Mucosa of descending colon (tissue), 3 donors: ENCODE results near the gene BPIFB4. TPM values are rescaled to one million over a fixed set of nuclear protein-coding genes. Genes with fewer than 3 reads are reported as not detected.
"Not testable (repeated sequence)": the region's sequence is repeated elsewhere in the genome, so short reads cannot be mapped to it uniquely, and the experiment has no call there.

ENCODE experiments used
- ATAC-seq: fragments of 200-7000 bp; cut with Tn5 transposase; one replicate; pipeline ENCODE4 v1.9.1; 2020; ENCODE audit warnings: mild to moderate bottlenecking, moderate library complexity
- DNase-seq, 3 donors: peaks; one replicate each; pipeline ENCODE4 v3.0.0-alpha.2; 2020
- H3K36me3 ChIP-seq: fragments of 200-600 bp; one replicate; pipeline ENCODE4 v1.8.0; 2021; ENCODE audit warnings: low read depth, mild to moderate bottlenecking
- H3K4me1 ChIP-seq: fragments of 200-600 bp; one replicate; pipeline ENCODE4 v1.8.0; 2021; ENCODE audit warnings: low read depth, mild to moderate bottlenecking
- H3K4me3 ChIP-seq: fragments of 200-600 bp; one replicate; pipeline ENCODE4 v1.8.0; 2021; ENCODE audit warnings: mild to moderate bottlenecking
- H3K9me3 ChIP-seq: fragments of 200-600 bp; one replicate; pipeline ENCODE4 v1.8.0; 2021; ENCODE audit warnings: mild to moderate bottlenecking
- intact Hi-C, 2 donors: fragments of 100-400 bp; cut with DNase I in 1 of 2; cut with micrococcal nuclease in 1 of 2; formaldehyde crosslinking; loops; one replicate each; pipeline versions ENCODE4 v1.11.0 to v1.11.1; 2022; cut with DNase I, micrococcal nuclease
- total RNA-seq, 3 donors: library from RNA; stranded (reverse); fragmentation: NEBNext Ultra II Directional in 2 of 3; extraction: Animal tissue kit (Norgen Biotek cat#: 25700) in 2 of 3; gene quantifications; one replicate each; pipeline versions ENCODE4 v1.2.1 to v1.2.4, GENCODE V29; 2021 to 2023
- TF ChIP-seq, protein P1 (sequence below): fragments of 200-600 bp; IDR thresholded peaks from one replicate; pipeline ENCODE4 v1.8.0; 2022; ENCODE audit warnings: antibody characterized with exemption, mild to moderate bottlenecking
- donor health status: DM: no; HTN: no; CAD: no; lungs with moderate emphysema.
- donor health status: DM: no; HTN: no; CAD: no.
- donor health status: DM: no; HTN: yes; CAD: no.

Gene BPIFB4
- total RNA-seq, 3 donors from 2014 or later, result not detected

DNA sequence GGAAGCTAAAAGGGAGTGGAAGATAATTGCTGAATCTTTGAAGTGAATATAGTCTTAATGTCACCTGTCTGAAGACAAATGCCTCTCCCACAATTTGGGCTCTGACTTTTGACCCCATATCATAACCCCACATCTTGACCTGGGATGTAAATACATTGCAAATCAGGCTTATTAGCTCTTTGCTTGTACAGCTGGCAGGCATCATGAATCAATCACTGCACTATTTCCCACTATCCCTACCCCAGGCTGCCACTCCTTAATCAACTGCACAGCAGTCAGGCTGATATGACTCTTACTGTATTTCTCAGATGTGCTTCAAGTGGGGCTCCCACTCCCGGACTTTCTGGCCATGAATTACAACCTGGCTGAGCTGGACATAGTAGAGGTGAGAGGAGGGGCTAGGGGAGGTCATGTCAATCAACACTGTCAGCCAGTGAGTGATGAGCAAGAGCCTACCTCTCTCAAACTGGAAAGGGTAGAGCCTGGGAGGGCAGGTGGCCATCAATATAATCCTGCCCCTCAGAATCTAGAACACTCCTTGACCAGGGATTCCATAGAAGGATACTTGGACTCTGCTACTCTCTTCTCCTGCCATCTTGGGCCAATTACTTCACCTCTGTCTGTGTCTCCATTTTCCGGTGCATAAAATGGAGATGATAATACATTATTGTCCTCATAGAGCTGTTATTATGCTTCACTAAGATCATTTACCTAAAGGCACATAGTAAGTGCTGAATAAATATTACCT, 36.3 kb upstream of the BPIFB4 start:
- DNase-seq (no peak), ATAC-seq (no peak)
- Histone ChIP-seq H3K36me3 (no peaks in the 10 kb centered on the region), H3K4me1 (no peaks in the 10 kb centered on the region), H3K9me3 (peaks cover 22% of the 10 kb centered on the region), H3K4me3 (no peak overlapping the region)
- TF ChIP-seq, protein P1, sequence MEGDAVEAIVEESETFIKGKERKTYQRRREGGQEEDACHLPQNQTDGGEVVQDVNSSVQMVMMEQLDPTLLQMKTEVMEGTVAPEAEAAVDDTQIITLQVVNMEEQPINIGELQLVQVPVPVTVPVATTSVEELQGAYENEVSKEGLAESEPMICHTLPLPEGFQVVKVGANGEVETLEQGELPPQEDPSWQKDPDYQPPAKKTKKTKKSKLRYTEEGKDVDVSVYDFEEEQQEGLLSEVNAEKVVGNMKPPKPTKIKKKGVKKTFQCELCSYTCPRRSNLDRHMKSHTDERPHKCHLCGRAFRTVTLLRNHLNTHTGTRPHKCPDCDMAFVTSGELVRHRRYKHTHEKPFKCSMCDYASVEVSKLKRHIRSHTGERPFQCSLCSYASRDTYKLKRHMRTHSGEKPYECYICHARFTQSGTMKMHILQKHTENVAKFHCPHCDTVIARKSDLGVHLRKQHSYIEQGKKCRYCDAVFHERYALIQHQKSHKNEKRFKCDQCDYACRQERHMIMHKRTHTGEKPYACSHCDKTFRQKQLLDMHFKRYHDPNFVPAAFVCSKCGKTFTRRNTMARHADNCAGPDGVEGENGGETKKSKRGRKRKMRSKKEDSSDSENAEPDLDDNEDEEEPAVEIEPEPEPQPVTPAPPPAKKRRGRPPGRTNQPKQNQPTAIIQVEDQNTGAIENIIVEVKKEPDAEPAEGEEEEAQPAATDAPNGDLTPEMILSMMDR, result no peak
- intact Hi-C loops, result no loop called here

DNA sequence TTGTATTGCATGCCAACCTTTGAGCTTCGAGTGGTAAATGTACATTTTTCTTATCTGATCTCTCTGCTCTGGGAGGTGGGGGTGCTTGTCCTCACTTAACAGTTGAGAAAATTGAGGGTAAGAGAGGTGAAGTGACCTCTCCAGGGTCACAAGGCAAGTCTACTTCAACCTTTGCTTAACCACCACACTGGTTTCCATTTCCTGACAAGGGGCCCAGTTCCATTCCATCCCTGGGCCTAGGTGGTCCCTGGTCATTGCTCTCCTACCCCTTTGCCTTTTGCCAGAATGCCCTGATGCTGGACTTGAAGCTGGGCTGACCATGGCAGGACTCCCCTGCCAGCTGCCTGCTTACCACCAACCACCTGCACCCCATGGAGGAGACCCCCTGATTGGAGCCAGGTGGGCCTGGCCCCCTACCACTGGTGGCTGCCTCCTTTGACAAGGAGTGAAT, 35.7 kb upstream of the BPIFB4 start:
- TF ChIP-seq, protein P1, result no peak
- no peak for ATAC-seq
- Histone ChIP-seq H3K36me3 (no peaks in the 10 kb centered on the region), H3K4me1 (no peaks in the 10 kb centered on the region), H3K4me3 (no peak overlapping the region), H3K9me3 (peaks cover 22% of the 10 kb centered on the region)
- intact Hi-C loops, result no loop called here
- no peak for DNase-seq

DNA sequence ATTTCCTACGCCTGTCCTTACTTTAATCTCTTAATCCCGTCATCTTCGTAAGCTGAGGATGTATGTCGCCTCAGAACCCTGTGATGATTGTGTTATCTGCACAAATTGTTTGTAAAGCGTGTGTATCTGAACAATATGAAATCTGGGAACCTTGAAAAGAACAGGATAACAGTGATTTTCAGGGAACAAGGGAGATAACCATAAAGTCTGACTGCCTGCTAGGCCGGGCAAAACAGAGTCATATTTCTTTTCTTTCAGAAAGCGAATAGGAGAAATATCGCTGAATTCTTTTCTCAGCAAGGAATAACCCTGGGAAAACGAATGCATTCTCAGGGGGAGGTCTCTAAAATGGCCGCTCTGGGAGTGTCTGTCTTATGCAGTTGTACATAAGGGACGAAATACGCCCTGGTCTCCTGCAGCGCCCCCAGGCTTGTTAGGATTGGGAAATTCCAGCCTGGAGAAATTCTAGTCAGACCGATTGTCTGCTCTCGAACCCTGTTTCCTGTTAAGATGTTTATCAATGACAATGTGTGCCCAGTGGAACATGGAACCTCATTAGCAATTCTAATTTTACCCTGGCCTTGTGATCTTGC, 34.2 kb upstream of the BPIFB4 start:
- peaks cover 22% of the 10 kb centered on the region for H3K9me3 ChIP-seq
- DNase-seq, H3K4me3 ChIP-seq, ATAC-seq, H3K36me3 ChIP-seq, H3K4me1 ChIP-seq, intact Hi-C loops: not testable (repeated sequence)

DNA sequence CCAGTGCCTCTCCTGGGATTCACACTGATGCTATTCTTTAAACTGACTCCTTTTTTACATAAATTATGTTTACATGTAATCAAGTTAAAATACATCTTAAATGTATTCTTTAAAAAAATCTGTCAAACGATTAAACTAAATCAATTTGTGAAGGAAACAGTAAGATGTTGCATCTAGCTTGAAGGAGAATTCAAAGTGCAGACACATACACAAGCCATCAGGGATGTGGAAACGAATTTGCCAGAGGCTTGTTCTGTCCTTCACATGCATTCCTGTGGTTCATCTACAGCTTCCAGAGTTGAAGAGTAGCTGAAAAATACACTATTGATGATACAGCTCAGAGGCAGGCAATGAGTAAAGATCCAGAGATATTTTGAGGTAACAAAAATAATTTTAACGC, 33.0 kb upstream of the BPIFB4 start:
- no peak for ATAC-seq
- intact Hi-C loops, result no loop called here
- Histone ChIP-seq H3K4me3 (no peak overlapping the region), H3K36me3 (no peaks in the 10 kb centered on the region), H3K9me3 (peaks cover 22% of the 10 kb centered on the region), H3K4me1 (no peaks in the 10 kb centered on the region)
- TF ChIP-seq, protein P1, result no peak
- DNase-seq, result no peak

DNA sequence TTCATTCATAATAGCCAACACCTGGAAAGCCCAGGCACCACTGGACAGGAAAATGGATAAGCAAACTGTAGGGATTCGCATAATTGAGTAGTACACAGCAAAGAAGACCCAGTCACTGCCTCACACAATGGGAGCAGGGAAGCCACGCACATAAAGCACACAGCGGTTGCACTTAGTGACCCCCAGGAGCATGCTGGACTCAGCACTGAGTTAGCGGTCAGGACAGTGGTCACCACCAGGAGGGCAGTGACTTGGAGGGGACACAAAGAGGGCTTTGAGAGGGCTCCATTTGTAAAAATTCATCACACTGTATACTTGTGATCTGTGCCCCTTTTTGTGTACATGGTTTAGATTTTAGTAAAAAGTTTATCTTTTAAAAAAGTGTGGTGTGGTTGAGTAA, 28.1 kb upstream of the BPIFB4 start:
- H3K36me3 ChIP-seq, result no peaks in the 10 kb centered on the region
- H3K4me3 ChIP-seq, result no peak overlapping the region
- intact Hi-C loops, result no loop called here
- no peak for ATAC-seq
- H3K9me3 ChIP-seq, result peaks cover 3% of the 10 kb centered on the region
- DNase-seq, result no peak
- TF ChIP-seq, protein P1, result no peak
- no peaks in the 10 kb centered on the region for H3K4me1 ChIP-seq

DNA sequence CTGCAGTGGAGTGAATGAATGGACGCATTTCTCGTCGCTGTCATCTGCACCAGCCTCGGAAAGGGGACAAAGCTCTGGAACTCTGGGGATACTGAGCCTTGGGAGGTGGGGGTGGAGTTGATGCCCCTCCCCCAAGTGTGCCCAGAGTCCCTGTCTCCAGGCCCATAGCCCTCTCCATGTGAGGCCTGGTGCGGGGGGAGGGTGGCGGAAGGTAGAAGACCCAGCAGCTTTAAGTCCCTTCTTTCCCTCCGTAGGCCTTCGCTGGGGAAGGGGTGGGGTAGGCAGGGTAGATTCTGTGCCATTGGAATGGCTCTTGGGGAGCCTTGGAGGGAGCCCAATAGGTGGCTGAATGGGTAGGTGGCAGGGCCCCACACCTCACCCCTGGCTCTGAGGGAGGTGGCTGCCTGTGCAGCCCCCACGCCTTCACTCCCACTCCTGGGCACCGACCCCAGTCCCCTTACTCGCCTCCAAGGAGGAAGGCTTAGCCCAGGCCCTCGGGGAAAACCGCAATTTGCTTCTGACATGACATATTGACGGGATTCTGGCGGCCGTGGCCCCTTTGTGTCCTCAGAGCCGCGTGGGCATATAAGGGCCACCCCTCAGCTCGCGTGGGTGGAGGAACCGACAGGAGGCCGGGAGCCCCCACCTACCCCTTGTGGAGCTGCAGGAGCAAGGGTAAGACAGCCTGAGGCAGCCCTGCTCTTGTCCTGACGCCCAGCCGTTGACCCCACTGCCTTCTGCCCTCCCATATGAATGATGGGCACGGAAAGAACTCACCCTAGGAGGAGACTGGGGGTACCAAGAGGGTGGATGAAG, 25.9 kb upstream of the BPIFB4 start, which contains the start of gene BPIFB3:
Gene BPIFB3, plus strand, starts transcription at position 613 of the 816 bp plus-strand sequence. CDS start 1,533 bp downstream, outside the sequence.
- H3K4me3 ChIP-seq, result no peak within 1 kb of the TSS
- intact Hi-C loops, result no loop called here
- H3K4me1 ChIP-seq, result no peaks in the 10 kb centered on the region
- DNase-seq (no peak), ATAC-seq (no peak)
- no peaks in the 10 kb centered on the region for H3K9me3 ChIP-seq
- no peaks in the 10 kb centered on the region for H3K36me3 ChIP-seq
- TF ChIP-seq, protein P1, result no peak
